ENCODE results near the gene VIPR2.

VIPR2 gene

GRCh38 chr7:159042103-159042502 is 102.6 kb downstream of the VIPR2 start:
- no peak for DNase-seq (ENCODE audit: low read depth)

- DNase-seq (ENCODE audit: low read depth) = no peak
Observed at GRCh38 chr7:159040912-159041711, 103.6 kb downstream of the VIPR2 start.

GRCh38 chr7:159040146-159040545 is 104.5 kb downstream of the VIPR2 start:
- no peak for DNase-seq (ENCODE audit: low read depth)

GRCh38 chr7:159039716-159040115 is 105.0 kb downstream of the VIPR2 start:
- no peak for DNase-seq (ENCODE audit: low read depth)

- no peak for DNase-seq (ENCODE audit: low read depth)
Observed at GRCh38 chr7:159038066-159038465, 106.6 kb downstream of the VIPR2 start.

- no peak for DNase-seq (ENCODE audit: low read depth)
Observed at GRCh38 chr7:159036916-159037605, 107.6 kb downstream of the VIPR2 start.

- no peak for DNase-seq (ENCODE audit: low read depth)
Observed at GRCh38 chr7:159035571-159036073, 109.0 kb downstream of the VIPR2 start.

- no peak for DNase-seq (ENCODE audit: low read depth)
Observed at GRCh38 chr7:159034988-159035387, 109.7 kb downstream of the VIPR2 start.

- no peak for DNase-seq (ENCODE audit: low read depth)
Observed at GRCh38 chr7:159034394-159034793, 110.3 kb downstream of the VIPR2 start.

GRCh38 chr7:159033956-159034355 is 110.7 kb downstream of the VIPR2 start:
- DNase-seq (ENCODE audit: low read depth) = no peak

- DNase-seq (ENCODE audit: low read depth) = no peak
Observed at GRCh38 chr7:159033473-159033825, 111.2 kb downstream of the VIPR2 start.

- DNase-seq (ENCODE audit: low read depth) = no peak
Observed at GRCh38 chr7:159032753-159033472, 111.8 kb downstream of the VIPR2 start.

- no peak for DNase-seq (ENCODE audit: low read depth)
Observed at GRCh38 chr7:159032322-159032721, 112.3 kb downstream of the VIPR2 start.

GRCh38 chr7:159031750-159032149 is 112.9 kb downstream of the VIPR2 start:
- no peak for DNase-seq (ENCODE audit: low read depth)

- no peak for DNase-seq (ENCODE audit: low read depth)
Observed at GRCh38 chr7:159031135-159031701, 113.4 kb downstream of the VIPR2 start.

GRCh38 chr7:159030490-159031134 is 114.1 kb downstream of the VIPR2 start:
- DNase-seq (ENCODE audit: low read depth) = no peak

- no peak for DNase-seq (ENCODE audit: low read depth)
Observed at GRCh38 chr7:159028508-159029401, 115.9 kb downstream of the VIPR2 start.

- no peak for DNase-seq (ENCODE audit: low read depth)
Observed at GRCh38 chr7:159027789-159028507, 116.7 kb downstream of the VIPR2 start.

- DNase-seq (ENCODE audit: low read depth) = peak; percentile 6
Observed at GRCh38 chr7:159027056-159027788, 117.4 kb downstream of the VIPR2 start.

Data from ELR (cell line).